Colonic mucosa (tissue), 4 donors: Measurements from ENCODE around the gene IDUA. TPM values are rescaled to one million over a fixed set of nuclear protein-coding genes. Genes with fewer than 3 reads are reported as not detected.
"Not testable (repeated sequence)": the region's sequence is repeated elsewhere in the genome, so short reads cannot be mapped to it uniquely, and the experiment has no call there.

Experiments
- DNase-seq: peaks from one replicate; pipeline ENCODE4 v3.0.0-alpha.2; 2020
- H3K27ac ChIP-seq: fragments of 200-600 bp; one replicate; pipeline ENCODE4 v1.8.0; 2021
- H3K27me3 ChIP-seq: fragments of 200-600 bp; one replicate; pipeline ENCODE4 v1.8.0; 2021
- H3K36me3 ChIP-seq: fragments of 200-600 bp; one replicate; pipeline ENCODE4 v1.8.0; 2021
- H3K4me1 ChIP-seq: fragments of 200-600 bp; one replicate; pipeline ENCODE4 v1.8.0; 2021; ENCODE audit warnings: mild to moderate bottlenecking
- H3K4me3 ChIP-seq: fragments of 200-600 bp; one replicate; pipeline ENCODE4 v1.8.0; 2021
- H3K9ac ChIP-seq, 2 donors: one replicate each; pipeline ENCODE4 v1.7.0; 2013; ENCODE audit warnings: control low read depth in 2 of 2, low read depth in 2 of 2, low read length in 2 of 2
- H3K9me3 ChIP-seq: fragments of 200-600 bp; one replicate; pipeline ENCODE4 v1.8.0; 2021
- intact Hi-C: fragments of 100-400 bp; cut with DNase I; formaldehyde crosslinking; loops from one replicate; pipeline ENCODE4 v1.14.1; 2022
- total RNA-seq, 2 donors: library from RNA; stranded (reverse); fragmentation: NEBNext Ultra II Directional in 1 of 2; extraction: Animal tissue kit (Norgen Biotek cat#: 25700) in 1 of 2; gene quantifications; one replicate each; pipeline ENCODE4 v1.2.1, GENCODE V29; 2021
- TF ChIP-seq, protein P1 (sequence below): fragments of 200-600 bp; IDR thresholded peaks from one replicate; pipeline ENCODE4 v1.8.0; 2022; ENCODE audit warnings: antibody characterized with exemption, mild to moderate bottlenecking
- donor health status: healthy.
- donor health status: DM: no; HTN: no; CAD: no.
- donor health status: DM: no; HTN: no; CAD: no.

The IDUA gene
- 10 to 100 TPM; 18.8 to 22.4 TPM for total RNA-seq

DNA sequence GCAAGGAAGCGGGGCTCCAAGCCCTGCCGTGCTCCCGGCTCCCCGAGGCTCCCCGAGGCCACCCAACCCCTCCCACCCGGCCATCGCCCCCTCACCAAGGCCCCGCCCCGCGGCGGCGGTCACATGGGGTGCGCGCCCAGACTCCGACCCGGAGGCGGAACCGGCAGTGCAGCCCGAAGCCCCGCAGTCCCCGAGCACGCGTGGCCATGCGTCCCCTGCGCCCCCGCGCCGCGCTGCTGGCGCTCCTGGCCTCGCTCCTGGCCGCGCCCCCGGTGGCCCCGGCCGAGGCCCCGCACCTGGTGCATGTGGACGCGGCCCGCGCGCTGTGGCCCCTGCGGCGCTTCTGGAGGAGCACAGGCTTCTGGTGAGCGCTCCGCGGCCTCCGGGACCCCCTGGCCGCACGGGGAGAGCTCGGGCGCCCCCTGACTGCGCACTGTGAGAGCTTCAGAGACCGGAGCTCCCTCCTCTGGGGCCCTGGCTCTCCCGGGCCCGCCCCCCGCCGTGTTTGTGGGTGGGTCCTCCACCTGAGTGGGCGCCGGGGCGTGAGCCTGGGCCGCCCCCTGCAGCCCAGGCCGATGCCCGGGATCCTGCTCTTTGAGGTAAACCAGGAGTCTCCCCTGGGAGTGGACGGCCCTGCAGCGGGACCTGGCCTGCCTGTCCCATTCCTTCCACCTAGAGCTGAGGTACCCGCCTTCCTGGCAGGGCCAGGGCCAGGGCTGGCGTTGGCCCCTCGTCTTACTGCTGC is at the start of gene IDUA:
IDUA (plus strand) TSS at position 166 of the 745 bp plus-strand sequence; CDS start at position 207, 41 bp downstream.
- intact Hi-C loops, result no loop called here
- H3K4me3 ChIP-seq, result peak within 1 kb of the TSS; percentile 91
- no peaks in the 10 kb centered on the region for H3K27me3 ChIP-seq
- H3K9ac ChIP-seq, result peak within 1 kb of the TSS; percentile 82 to 83
- H3K9me3 ChIP-seq, result no peaks in the 10 kb centered on the region
- H3K36me3 ChIP-seq, result no peaks in the 10 kb centered on the region
- H3K4me1 ChIP-seq, result peaks cover 8% of the 10 kb centered on the region
- TF ChIP-seq, protein P1, sequence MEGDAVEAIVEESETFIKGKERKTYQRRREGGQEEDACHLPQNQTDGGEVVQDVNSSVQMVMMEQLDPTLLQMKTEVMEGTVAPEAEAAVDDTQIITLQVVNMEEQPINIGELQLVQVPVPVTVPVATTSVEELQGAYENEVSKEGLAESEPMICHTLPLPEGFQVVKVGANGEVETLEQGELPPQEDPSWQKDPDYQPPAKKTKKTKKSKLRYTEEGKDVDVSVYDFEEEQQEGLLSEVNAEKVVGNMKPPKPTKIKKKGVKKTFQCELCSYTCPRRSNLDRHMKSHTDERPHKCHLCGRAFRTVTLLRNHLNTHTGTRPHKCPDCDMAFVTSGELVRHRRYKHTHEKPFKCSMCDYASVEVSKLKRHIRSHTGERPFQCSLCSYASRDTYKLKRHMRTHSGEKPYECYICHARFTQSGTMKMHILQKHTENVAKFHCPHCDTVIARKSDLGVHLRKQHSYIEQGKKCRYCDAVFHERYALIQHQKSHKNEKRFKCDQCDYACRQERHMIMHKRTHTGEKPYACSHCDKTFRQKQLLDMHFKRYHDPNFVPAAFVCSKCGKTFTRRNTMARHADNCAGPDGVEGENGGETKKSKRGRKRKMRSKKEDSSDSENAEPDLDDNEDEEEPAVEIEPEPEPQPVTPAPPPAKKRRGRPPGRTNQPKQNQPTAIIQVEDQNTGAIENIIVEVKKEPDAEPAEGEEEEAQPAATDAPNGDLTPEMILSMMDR, result peak; percentile 35
- peak; percentile 92 for DNase-seq
- peak within 1 kb of the TSS; percentile 74 for H3K27ac ChIP-seq

DNA sequence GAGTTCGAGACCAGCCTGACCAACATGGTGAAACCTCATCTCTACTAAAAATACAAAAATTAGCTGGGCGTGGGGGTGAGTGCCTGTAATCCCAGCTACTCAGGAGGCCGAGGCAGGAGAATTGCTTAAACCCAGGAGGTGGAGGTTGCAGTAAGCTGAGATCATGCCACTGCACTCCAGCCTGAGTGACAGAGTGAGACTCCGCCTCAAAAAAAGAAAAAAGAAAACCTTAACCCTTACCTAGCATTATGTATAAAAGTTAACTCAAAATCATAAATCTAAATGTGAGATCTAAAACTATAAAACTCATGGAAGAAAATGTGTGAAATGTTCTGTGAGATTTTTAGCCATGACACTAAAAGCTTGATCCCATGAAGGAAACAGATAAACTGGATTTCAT is 47.3 kb upstream of the IDUA start:
- intact Hi-C loops, H3K9ac ChIP-seq, DNase-seq, H3K4me1 ChIP-seq, H3K9me3 ChIP-seq, H3K36me3 ChIP-seq, H3K27ac ChIP-seq, H3K4me3 ChIP-seq, H3K27me3 ChIP-seq: not testable (repeated sequence)

DNA sequence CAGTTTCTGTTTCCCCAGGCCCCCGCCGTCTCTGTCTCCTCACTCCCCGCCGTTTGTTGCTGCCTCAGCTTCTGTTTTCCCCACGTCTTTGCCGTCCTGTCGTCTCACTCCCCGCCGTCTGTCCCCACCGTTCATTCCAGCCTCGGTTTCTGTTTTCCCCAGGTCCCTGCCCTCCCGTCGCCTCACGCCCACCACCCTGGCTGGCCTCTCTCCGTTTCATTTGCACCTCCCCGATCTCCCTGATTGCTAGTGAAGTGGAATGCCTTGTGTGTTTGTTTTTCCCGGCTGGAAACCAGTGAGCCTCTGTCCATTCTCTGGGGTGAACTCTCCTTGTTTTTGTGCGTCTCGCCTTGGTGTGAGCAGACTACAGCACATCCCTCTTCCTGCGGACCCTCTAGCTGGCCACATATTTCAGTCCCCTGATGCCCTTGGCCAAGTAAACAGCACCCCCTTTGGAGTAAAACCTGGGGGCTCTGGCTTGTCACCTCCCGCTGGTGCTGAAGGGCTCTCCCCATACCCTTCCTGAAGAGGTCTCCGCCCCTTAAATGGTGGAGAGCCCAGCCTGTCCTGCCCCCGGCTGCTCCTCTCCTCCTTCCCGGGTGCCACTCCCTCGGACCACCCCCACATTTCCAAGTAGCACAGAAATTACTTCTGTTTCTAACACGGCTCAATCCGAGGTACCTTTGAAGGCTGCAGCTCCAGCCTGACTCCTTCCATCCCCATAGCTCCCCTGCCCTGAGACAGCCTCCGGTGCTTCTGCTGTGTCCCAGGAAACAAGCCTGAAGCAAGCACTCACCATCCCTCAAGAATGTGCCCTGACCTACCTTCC is 41.4 kb upstream of the IDUA start:
- Histone ChIP-seq H3K36me3 (no peaks in the 10 kb centered on the region), H3K27ac (no peak overlapping the region), H3K4me3 (no peak overlapping the region), H3K27me3 (no peaks in the 10 kb centered on the region), H3K9me3 (no peaks in the 10 kb centered on the region), H3K9ac (no peak overlapping the region), H3K4me1 (no peaks in the 10 kb centered on the region)
- TF ChIP-seq, protein P1, result no peak
- intact Hi-C loops, result no loop called here
- DNase-seq, result no peak

DNA sequence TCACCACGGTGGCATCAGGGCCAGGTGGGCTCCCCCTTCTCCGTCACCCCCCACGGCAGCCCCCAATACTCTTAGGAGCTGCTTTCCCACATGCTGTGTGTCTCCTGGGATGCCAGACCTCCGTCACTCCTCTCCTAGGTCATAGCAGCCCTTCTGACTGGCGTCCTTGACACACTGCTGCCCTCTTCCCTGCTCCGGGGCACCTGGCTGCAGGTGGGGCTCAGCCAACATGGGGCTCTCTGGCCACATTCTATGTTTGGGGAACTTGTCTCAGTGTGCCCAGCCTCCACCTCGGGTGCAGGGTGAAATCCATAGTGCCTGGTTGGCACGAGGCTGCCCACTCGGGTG is 40.8 kb upstream of the IDUA start:
- Histone ChIP-seq H3K9ac (no peak overlapping the region), H3K9me3 (no peaks in the 10 kb centered on the region), H3K4me1 (no peaks in the 10 kb centered on the region), H3K36me3 (no peaks in the 10 kb centered on the region), H3K27me3 (no peaks in the 10 kb centered on the region), H3K4me3 (no peak overlapping the region), H3K27ac (no peak overlapping the region)
- no peak for DNase-seq
- TF ChIP-seq, protein P1, result no peak
- intact Hi-C loops, result no loop called here

DNA sequence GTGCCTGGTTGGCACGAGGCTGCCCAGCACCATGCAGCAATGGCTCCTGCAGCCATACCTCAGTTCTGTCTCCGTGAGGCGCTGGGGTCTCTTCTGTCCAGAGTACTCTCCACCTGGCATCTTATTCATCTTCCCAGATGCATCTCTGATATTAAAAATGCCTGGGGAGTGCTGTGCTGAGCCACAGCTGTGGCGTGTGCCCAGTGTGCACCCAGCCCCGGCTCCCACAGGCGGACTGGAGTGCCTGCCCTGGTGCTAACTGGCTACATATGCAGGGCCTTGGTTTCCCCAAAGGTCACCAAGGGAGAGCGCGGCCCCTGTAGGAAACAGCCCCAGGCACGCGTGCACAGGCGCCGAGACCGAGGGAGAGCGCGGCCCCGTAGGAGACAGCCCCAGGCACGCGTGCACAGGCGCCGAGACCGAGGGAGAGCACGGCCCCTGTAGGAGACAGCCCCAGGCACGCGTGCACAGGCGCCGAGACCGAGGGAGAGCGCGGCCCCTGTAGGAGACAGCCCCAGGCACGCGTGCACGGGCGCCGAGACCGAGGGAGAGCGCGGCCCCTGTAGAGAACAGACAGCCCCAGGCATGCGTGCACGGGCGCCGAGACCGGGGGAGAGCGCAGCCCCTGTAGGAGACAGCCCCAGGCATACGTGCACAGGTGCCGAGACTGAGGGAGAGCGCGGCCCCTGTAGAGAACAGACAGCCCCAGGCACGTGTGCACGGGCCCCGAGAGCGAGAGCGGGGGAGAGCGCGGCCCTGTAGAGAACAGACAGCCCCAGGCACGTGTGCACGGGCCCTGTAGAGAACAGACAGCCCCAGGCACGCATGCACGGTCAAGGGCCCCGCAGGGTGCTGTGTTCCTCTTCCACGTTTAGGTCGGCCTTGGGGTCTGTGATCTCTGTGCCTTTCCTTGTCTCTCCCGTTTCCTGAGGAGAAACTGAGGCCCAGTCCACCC is 40.0 kb upstream of the IDUA start:
- Histone ChIP-seq H3K27me3 (no peaks in the 10 kb centered on the region), H3K4me3 (no peak overlapping the region), H3K36me3 (no peaks in the 10 kb centered on the region), H3K27ac (no peak overlapping the region), H3K9me3 (no peaks in the 10 kb centered on the region), H3K4me1 (no peaks in the 10 kb centered on the region), H3K9ac (no peak overlapping the region)
- intact Hi-C loops, result no loop called here
- no peak for DNase-seq
- TF ChIP-seq, protein P1, result no peak
